ENCODE data around the gene ADGRB2.

Gene ADGRB2

GRCh38 chr1:31734582-31735107 is 29.5 kb downstream of the ADGRB2 start:
- Histone ChIP-seq H3K4me3 (ENCODE audit: low read depth in 1 of 2, low read length in 2 of 2) (no peak overlapping the region), H2AFZ (ENCODE audit: low read depth, low read length) (no peak overlapping the region), H3K27ac (ENCODE audit: low read length) (no peak overlapping the region), H3K9ac (ENCODE audit: low read depth, low read length) (no peak overlapping the region), H3K27me3 (ENCODE audit: insufficient read depth, low read length, poor library complexity) (no peaks in the 10 kb centered on the region), H4K20me1 (ENCODE audit: insufficient read depth, low read length) (peaks cover 8% of the 10 kb centered on the region), H3K4me1 (ENCODE audit: insufficient read depth, low read length) (no peaks in the 10 kb centered on the region), H3K4me2 (ENCODE audit: insufficient read depth, low read length) (no peak overlapping the region), H3K9me3 (ENCODE audit: insufficient read depth, low read length, severe bottlenecking) (no peaks in the 10 kb centered on the region), H3K79me2 (ENCODE audit: insufficient read depth, low read length) (no peaks in the 10 kb centered on the region), H3K36me3 (ENCODE audit: insufficient read depth, low read length) (no peaks in the 10 kb centered on the region)
- no peak for ATAC-seq (ENCODE audit: insufficient read depth, low read depth)
- TF ChIP-seq EZH2 (IDR thresholded peaks at IDR 0.05; ENCODE audit: borderline replicate concordance, low read depth, low read length, severe bottlenecking) = no peak
- TF ChIP-seq, protein P1, sequence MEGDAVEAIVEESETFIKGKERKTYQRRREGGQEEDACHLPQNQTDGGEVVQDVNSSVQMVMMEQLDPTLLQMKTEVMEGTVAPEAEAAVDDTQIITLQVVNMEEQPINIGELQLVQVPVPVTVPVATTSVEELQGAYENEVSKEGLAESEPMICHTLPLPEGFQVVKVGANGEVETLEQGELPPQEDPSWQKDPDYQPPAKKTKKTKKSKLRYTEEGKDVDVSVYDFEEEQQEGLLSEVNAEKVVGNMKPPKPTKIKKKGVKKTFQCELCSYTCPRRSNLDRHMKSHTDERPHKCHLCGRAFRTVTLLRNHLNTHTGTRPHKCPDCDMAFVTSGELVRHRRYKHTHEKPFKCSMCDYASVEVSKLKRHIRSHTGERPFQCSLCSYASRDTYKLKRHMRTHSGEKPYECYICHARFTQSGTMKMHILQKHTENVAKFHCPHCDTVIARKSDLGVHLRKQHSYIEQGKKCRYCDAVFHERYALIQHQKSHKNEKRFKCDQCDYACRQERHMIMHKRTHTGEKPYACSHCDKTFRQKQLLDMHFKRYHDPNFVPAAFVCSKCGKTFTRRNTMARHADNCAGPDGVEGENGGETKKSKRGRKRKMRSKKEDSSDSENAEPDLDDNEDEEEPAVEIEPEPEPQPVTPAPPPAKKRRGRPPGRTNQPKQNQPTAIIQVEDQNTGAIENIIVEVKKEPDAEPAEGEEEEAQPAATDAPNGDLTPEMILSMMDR (IDR thresholded peaks at IDR 0.05; ENCODE audit: borderline replicate concordance, extremely low read depth, low read length, poor library complexity, severe bottlenecking) = no peak
- DNase-seq = no peak

DNA sequence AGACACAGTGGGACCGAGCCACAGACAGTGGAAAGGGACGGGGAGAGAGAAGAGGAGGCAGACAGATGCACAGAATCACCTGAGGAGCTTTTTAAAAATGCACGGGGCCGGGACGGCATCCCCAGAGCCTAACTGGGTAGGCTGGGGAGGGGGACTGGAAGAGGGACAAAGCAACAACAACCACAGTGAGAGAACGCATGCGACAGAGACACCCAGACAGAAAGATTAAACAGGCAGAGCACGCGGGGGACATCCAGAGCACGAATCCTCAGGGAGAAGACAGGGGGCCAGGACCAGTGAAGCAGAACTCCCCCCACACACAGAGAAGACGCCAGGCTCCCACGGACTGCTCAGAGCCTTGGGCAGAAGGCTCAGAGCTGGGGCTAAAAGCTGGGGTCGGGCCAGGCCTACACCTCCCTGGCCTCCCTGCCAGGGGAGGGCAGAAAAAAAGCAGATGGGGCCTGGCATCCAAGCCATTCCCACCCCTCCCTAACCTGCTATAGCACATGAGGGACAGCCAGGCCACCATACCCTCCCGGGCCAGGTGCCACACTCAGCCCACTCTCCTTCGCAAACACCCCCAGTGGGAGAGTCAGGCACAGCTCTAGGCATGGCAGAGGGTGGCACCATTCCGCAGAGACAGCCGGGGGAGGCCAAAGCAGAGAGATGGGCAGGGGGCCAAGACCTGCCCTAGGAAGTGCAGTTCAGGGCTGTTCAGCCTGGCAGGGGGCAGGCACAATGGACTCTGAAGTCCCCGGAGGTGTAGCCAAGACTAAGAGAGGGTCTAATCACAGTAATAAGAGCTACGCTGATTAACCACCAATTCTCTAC is 30.5 kb downstream of the ADGRB2 start:
- Histone ChIP-seq H2AFZ (ENCODE audit: low read depth, low read length) (no peak overlapping the region), H3K36me3 (ENCODE audit: insufficient read depth, low read length) (no peaks in the 10 kb centered on the region), H3K27ac (ENCODE audit: low read length) (no peak overlapping the region), H3K4me1 (ENCODE audit: insufficient read depth, low read length) (no peaks in the 10 kb centered on the region), H3K79me2 (ENCODE audit: insufficient read depth, low read length) (no peaks in the 10 kb centered on the region), H3K4me3 (ENCODE audit: low read depth in 1 of 2, low read length in 2 of 2) (no peak overlapping the region), H3K9me3 (ENCODE audit: insufficient read depth, low read length, severe bottlenecking) (no peaks in the 10 kb centered on the region), H3K9ac (ENCODE audit: low read depth, low read length) (no peak overlapping the region), H3K27me3 (ENCODE audit: insufficient read depth, low read length, poor library complexity) (no peaks in the 10 kb centered on the region), H4K20me1 (ENCODE audit: insufficient read depth, low read length) (peaks cover 4% of the 10 kb centered on the region), H3K4me2 (ENCODE audit: insufficient read depth, low read length) (no peak overlapping the region)
- TF ChIP-seq EZH2 (IDR thresholded peaks at IDR 0.05; ENCODE audit: borderline replicate concordance, low read depth, low read length, severe bottlenecking) = no peak
- TF ChIP-seq, protein P1 (IDR thresholded peaks at IDR 0.05; ENCODE audit: borderline replicate concordance, extremely low read depth, low read length, poor library complexity, severe bottlenecking) = no peak
- no peak for ATAC-seq (ENCODE audit: insufficient read depth, low read depth)
- no peak for DNase-seq

DNA sequence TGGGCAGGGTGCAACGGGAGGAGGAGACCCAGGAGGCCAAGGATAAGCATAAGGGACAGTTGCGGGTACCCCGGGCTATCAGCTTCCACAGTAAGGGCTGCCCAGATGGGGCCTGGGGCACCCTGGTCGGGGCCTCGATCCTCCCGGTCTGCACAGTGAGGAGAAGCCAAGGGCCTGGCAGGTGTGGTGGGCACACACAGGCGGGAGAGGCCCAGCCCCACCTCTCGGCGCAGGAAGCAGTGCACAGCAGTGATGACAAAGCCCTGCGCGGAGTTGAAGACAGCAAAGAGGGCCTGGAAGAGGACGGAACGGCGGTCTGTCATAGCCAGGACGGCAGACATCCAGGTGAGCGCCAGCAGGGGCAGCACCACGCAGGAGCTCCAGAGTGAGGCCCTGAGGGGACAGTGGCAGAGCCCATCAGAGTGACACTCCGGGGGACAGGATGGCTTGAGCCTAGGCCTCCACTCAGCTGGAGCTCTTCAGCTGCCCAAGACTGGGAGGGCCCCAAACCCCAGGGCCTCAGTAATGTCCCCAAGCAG is 31.3 kb downstream of the ADGRB2 start:
- Histone ChIP-seq H2AFZ (ENCODE audit: low read depth, low read length) (no peak overlapping the region), H3K79me2 (ENCODE audit: insufficient read depth, low read length) (no peaks in the 10 kb centered on the region), H3K4me1 (ENCODE audit: insufficient read depth, low read length) (no peaks in the 10 kb centered on the region), H3K27ac (ENCODE audit: low read length) (no peak overlapping the region), H3K9me3 (ENCODE audit: insufficient read depth, low read length, severe bottlenecking) (no peaks in the 10 kb centered on the region), H3K4me3 (ENCODE audit: low read depth in 1 of 2, low read length in 2 of 2) (no peak overlapping the region), H3K4me2 (ENCODE audit: insufficient read depth, low read length) (no peak overlapping the region), H3K27me3 (ENCODE audit: insufficient read depth, low read length, poor library complexity) (no peaks in the 10 kb centered on the region), H3K36me3 (ENCODE audit: insufficient read depth, low read length) (no peaks in the 10 kb centered on the region), H3K9ac (ENCODE audit: low read depth, low read length) (no peak overlapping the region), H4K20me1 (ENCODE audit: insufficient read depth, low read length) (peaks cover 4% of the 10 kb centered on the region)
- TF ChIP-seq, protein P1 (IDR thresholded peaks at IDR 0.05; ENCODE audit: borderline replicate concordance, extremely low read depth, low read length, poor library complexity, severe bottlenecking) = no peak
- TF ChIP-seq EZH2 (IDR thresholded peaks at IDR 0.05; ENCODE audit: borderline replicate concordance, low read depth, low read length, severe bottlenecking) = no peak
- no peak for DNase-seq
- ATAC-seq (ENCODE audit: insufficient read depth, low read depth) = no peak

All from DND-41 (cell line).